Spleen (tissue), 7 donors: ENCODE data around the gene CERCAM.

Source experiments
- POLR2A ChIP-seq, 3 donors: fragments of 450-650 bp; IDR thresholded peaks; one replicate each; pipeline ENCODE4 v1.5.1; 2017; ENCODE audit warnings: antibody characterized with exemption in 3 of 3, mild to moderate bottlenecking in 1 of 3
- POLR2AphosphoS5 ChIP-seq, 3 donors: sonication (generic); formaldehyde crosslinking; IDR thresholded peaks; one replicate each; pipeline ENCODE4 v1.5.1; 2017; ENCODE audit warnings: antibody characterized with exemption in 3 of 3
- TF ChIP-seq, protein P1 (sequence below), 11 experiments: fragments of 200-600 bp in 7 of 11; fragments of 450-650 bp in 4 of 11; sonication (generic) in 4 of 11; IDR thresholded peaks in 8 of 11; conservative IDR thresholded peaks in 3 of 11; 1 replicate in 7 of 11; 2 replicates in 4 of 11; pipeline versions ENCODE4 v1.4.0 to v1.8.0; 2016 to 2021; ENCODE audit warnings: antibody characterized with exemption in 11 of 11, inconsistent platforms in 4 of 11, mild to moderate bottlenecking in 1 of 11
- donor health status: DM: no; HTN: no; CAD: no; lungs with moderate emphysema.
- donor health status: DM: no; HTN: no; CAD: no.
- donor health status: DM: no; HTN: no; CAD: no.

- TF ChIP-seq POLR2A (IDR thresholded peaks at IDR 0.05): no peak
- TF ChIP-seq, protein P1, sequence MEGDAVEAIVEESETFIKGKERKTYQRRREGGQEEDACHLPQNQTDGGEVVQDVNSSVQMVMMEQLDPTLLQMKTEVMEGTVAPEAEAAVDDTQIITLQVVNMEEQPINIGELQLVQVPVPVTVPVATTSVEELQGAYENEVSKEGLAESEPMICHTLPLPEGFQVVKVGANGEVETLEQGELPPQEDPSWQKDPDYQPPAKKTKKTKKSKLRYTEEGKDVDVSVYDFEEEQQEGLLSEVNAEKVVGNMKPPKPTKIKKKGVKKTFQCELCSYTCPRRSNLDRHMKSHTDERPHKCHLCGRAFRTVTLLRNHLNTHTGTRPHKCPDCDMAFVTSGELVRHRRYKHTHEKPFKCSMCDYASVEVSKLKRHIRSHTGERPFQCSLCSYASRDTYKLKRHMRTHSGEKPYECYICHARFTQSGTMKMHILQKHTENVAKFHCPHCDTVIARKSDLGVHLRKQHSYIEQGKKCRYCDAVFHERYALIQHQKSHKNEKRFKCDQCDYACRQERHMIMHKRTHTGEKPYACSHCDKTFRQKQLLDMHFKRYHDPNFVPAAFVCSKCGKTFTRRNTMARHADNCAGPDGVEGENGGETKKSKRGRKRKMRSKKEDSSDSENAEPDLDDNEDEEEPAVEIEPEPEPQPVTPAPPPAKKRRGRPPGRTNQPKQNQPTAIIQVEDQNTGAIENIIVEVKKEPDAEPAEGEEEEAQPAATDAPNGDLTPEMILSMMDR (IDR thresholded peaks at IDR 0.05 in 8 of 11, conservative IDR thresholded peaks at IDR 0.05 in 3 of 11): no peak
- TF ChIP-seq POLR2AphosphoS5 (IDR thresholded peaks at IDR 0.05): no peak
Observed at GRCh38 chr9:128434340-128434739, 13.7 kb downstream of the CERCAM start.
